ENCODE measurements around the gene C2orf76.
"Not testable (repeated sequence)": the region's sequence is repeated elsewhere in the genome, so short reads cannot be mapped to it uniquely, and the experiment has no call there.

C2orf76 gene

DNA sequence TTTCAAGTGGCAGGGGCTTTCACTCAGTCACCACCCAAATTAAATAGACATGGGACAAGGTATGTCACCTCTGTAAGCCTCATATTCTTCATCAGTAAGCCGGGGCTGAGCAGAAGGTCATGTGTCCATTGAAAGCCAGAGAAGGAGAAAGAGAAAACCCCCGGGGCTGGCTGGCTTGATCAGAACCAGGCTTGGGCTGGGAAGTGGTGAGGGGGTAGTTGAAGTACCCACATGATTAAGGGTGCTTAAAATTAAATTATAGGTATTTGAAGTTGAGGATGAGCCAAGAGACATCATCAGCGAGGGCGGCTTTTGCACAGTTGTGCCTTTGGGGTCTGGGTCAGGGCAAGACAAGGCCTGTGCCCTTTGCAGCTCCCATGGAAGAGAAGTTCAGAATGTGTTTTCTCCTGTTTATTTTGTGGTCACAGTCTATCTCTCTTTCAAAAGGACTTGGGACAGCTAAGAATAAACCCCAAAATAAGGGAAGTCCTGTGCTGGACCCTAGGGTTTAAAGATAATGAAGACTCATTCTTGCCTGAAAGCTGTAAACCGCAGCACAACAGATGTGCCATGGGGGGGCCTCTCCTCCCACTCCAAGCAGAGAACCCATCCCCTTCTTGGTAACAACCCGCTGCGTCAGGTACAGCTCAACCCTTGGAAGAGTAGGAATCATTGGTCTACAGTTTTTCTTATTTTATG is 10.8 kb upstream of the C2orf76 start:
- DNase-seq = no peak

DNA sequence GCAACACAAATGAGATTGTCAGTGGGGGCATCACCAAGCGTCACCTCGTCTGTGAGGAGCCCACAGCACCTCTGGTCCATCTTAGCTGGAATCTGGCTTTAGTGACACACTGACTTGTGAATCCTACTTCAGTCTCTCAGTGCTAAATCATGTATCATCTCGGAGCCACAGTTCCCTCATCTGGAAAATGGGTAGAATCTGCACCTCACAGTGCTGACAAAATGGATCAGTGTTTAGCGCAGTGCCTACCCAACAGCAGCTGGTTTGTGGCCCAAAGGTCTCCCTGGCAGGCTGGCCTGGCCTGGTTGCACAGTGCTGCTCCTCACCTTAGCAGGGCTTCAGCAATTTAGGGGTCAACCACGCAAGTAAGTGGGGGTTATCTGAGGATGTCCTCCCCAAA is 10.2 kb upstream of the C2orf76 start:
- no peak for DNase-seq

DNA sequence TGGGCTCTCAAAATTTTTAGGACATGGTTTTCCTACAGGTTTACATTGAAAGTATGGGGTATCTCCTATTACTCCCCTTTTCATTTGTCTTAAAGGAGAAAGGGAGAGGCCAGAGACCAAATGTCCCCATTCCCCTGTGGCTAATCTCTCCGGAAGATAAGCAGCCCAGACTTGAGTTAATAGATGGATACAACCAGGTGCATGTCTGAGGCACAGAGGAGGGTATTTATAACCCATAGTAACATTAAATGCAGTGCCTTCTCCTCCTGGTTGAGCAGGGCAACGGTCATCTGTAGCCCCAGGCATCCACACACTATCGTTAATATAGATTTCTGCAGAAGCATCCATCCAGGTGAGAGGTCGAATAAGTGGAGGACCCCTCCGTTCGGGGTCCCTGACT is 9.8 kb upstream of the C2orf76 start:
- not testable (repeated sequence) for DNase-seq

DNA sequence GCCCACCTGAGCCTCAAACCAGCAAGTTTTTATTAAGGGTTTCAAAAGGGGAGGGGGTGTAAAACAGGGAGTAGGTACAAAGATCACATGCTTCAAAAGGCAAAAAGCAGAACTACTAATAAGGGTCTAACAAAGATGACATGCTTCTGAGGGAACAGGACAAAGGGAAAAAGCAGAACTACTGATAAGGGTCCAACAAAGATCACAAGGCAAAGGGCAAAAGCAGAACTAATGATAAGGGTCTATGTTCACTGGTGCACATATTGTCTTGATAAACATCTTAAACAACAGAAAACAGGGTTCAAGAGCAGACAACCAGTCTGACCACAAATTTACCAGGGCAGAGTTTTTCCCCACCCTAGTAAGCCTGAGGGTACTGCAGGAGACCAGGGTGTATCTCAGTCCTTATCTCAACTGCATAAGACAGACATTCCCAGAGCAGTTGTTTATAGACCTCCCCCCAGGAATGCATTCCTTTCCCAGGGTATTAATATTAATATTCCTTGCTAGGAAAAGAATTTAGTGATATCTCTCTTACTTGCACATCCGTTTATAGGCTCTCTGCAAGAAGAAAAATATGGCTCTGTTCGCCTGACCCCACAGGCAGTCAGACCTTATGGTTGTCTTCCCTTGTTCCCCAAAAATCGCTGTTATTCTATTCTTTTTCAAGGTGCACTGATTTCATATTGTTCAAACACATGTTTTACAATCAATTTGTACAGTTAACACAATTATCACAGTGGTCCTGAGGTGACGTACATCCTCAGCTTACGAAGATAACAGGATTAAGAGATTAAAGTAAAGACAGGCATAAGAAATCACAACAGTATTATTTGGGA is 7.5 kb upstream of the C2orf76 start:
- DNase-seq = not testable (repeated sequence)

DNA sequence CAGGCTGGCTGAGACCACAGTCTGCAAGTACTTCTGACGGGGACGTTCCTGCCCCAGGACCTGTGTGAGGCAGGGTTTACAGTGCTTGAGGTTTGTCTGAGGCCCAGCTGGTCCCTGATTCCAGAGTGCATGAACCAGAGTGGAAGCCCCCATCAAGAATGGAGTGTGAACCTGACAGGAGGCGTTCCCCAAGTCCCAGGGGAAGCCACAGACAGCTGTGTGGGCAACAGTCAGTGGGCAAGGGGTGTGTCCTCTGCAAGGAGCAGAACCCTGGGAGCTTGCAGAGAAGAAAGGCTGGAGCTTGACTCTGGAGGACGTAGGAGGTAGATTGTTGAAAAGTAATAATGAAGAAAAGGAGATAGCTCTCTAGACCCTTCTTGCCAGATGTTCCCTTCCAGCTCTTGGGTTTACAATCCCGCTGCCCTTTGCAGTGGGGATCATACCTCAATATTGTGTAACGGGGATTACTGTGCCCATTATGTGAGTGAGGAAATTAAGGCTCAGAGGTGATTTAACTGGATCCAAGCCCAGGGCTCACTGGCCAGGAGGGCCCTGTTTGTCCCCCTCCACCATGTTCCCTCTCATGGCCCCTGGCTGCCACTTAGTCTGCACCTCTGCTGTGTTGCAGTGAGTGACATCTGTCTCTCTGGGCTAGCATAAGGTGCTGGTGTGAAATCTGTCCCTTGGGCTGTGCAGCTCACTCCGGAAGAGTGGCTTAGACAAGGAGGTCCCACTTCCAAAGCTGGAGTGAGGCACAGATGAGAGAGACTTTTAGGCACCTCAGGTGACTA is 6.3 kb upstream of the C2orf76 start:
- no peak for DNase-seq

DNA sequence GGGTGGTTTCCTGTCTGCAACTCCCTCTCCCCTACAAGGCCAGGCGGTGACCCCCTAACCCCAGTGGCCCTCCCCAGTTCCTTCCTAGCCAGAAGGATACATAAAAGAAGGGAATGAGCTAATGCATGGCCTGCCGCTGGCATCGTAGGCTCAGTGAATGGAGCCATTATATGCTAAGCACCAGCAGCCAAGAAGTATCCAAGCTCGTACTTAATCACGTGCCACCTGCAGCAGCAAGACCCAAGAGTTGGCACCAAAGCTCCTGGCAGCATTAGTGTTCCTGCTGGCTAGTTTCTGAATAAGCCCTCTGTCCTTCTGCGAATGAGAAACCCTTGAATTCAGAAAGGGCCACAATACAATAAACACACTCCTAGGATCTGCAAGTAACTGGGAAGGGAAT is 4.5 kb upstream of the C2orf76 start:
- DNase-seq = no peak

DNA sequence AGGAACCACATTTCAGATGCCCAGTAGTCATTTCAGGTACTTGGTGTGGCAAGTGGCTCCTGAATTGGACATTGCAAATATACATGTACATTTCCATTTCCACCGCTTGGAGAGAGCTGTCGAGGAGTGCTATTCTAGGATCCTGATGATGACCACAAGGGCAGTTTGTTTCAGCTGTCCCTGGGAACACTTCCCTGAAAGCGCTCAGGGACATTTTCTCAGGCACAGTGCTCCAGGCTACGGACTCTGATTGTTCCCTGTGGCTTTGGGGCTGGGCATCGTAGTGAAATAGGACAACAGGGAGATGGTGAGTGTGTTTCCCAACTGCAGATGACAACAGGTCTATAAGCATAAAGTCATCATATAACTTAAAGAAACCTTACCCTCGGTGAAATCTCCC is 3.2 kb upstream of the C2orf76 start:
- DNase-seq = no peak

DNA sequence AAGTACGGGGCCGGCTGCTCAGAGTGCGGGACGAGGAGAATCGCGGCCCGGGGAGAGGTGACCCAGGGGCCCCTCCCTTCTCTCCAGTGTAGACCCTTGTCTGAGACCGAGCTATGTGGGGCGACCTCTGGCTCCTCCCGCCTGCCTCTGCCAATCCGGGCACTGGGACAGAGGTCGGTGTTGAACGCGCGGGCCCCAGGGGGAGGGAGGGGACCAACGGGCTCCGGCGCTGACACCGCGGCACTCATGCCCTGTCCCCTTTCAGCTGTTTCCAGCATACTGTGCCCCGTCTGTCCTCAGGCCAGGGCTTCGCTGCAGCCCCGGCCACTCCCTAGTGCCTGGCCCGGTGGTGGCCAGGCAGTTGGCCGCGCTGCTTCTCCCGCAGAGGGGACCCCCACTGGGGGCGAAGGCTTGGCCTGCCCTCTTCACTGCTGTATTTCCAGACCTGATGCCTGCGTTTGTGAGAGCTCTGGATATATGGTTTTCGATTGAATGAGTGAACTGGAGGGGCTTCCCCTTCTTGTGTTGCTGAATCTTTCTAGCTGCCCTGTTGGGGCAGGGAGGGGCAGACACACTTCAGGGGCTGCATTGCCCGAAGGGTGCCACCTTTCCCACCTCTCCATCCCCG is 952 bp upstream of the C2orf76 start:
- DNase-seq = no peak

DNA sequence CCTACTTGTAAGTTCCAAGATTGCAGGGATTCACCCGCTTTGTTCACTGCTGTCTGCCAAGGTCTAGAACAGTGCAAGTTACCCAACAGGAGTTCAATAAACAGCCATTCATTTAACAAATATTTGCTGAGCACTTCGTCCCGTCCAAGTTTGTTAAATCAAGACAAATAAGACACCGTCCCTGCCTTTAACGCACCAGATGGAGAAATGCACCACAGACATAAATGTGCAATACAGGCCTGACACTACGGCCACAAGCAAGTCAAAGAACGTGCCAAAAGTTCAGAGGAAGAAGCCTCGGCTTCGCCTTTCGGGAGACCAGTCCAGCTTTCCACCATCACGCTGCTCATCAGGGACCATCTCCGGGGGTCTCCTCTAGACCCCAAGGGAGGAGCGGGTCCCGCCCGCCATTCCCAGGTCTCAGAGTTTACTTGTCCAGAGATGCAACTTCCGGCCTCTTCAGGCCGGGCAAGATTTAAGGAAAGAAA is 429 bp downstream of the C2orf76 start:
- DNase-seq = peak in 1 of 2 donors; percentile 20

DNA sequence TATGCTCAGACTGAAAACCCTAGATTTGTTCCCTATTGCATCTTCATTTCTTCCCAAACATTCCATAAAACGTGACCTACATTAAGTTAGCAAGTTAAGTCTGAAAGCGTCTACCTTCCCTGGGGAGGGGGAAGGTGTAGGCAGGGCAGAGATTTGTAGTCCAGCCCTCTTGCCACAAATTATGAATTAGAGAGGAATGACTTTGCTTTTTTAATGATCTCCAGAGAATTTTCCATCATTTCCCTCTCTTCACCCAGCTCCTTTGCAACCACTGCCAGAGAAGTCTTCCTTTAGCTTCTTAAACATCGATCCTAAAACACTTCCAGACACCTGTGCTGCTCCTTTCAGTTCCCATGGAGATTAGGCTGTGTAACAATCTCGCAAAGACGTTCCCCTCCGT is 1.2 kb downstream of the C2orf76 start:
- no peak for DNase-seq

DNA sequence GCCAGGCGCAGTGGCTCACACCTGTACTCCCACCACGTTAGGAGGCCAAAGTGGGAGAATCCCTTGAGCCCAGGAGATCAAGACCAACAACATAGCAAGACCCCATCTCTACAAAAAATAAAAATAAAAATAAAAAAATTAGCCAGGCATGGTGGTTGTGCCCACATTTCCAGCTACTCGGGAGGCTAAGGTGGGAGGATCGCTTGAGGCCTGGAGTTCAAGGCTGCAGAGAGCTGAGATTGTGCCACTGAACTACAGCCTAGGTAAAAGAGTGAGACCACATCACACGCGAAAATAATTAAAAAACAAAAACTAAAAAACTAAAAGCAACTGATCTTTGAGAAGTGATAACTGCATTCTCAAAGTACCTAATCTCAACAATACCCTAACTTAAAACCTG is 1.8 kb downstream of the C2orf76 start:
- no peak for DNase-seq

DNA sequence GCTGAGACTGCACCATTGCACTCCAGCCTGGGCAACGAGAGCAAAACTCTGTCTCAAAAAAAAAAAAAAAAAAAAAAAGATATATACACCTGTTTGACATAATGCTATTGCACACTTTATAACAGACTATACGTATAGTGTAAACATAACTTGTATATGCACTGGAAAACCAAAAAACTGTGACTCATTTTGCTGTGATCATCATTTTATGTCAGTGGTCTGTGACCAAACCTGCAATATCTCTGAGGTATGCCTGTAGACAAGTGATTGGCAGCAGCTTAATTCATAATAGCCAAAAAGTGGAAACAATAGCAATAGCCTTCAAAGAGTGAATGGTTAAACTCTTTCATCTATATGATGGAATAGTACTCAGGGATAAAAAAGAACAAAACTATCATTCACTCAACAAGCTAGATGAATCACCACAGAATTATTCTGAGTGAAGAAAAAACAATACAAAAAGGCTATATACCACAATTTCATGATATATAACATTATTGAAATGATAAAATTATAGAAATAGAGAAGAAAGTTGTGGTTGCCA is 6.1 kb downstream of the C2orf76 start:
- DNase-seq = no peak

DNA sequence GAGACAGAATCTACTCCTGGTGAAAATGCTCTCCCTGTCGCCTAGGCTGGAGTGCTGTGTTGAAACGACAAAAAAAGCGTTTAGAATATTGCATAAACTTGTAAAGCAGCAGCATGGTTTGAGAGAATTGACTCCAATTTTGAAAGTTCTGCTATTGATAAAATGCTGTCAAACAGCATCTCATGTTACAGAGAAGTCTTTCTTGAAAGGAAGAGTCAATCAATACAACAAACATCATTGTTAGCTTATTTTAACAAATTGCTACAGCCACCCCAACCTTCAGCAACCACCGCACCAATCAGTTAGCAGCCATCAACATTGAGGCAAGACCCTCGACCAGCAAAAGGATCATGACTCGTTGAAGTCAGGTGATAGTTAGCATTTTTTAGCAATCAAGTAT is 6.9 kb downstream of the C2orf76 start:
- DNase-seq = no peak

DNA sequence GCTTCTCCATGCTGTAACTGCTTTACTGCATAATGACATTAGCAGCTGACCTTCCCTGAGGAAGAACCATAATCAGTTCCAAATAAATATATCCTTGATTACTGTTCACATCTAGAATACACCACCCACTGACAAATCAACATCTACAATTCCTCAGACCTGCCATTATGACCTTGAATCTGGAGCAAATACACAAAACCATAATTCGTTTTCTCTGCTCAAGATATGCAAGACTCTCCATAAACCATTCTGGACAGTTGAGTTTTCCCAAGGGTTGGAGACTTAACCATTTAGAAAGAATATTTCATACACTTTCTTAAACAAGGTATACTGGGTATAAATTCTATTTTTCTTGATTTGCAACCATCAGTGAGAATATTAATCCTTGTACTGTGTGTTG is 11.8 kb downstream of the C2orf76 start:
- no peak for DNase-seq

DNA sequence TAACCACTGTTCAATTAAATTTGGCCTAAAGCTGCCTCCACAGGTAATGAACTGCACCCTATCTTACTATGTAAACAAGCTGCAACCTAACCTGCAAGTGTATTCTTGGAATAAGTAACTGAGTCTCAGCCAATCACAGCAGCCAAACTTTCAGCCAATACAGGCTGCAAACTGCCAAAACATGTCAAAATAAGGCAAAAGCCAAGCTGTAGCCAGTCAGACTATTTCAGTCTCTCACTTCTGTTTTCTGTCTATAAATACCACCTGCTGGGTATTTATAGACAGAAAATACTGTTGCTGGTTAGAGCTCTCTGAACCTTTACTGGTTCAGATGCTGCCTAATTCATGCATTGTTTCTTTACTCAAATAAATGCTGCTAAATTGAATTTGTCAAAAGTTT is 14.3 kb downstream of the C2orf76 start:
- DNase-seq = peak in 1 of 2 donors; percentile 24

DNA sequence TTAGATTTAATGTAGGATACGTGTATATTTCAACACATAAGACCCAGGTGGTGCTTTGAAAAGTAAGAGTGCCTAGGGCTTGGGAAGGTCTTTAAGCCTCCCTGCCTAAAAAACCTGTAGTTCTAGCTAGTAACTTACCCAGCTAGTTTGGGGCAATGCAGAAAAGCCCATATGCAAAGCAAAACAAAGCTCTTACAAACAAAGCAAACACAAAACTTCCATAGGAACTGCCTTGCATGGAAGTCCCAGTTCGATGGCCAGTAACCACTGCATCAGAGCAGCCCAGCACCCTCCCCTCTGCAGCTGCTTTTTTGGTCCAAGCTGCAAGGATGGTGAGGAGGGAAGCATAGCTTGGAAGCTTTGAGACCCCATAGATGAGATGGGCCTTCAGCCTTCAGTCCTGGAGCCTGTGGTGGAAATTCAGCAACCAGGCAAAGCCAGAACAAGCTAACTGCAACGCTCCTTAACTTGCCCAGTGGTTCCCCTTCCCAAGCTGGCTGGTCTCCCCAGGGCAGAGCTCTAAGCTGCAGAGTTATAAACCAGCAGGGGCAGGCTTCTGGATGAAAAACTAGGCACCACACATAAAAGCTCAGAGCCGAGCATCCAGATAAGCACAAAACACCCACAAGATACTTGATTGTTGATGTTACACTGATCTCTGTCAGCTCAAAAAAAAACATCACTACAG is 16.2 kb downstream of the C2orf76 start:
- no peak for DNase-seq

DNA sequence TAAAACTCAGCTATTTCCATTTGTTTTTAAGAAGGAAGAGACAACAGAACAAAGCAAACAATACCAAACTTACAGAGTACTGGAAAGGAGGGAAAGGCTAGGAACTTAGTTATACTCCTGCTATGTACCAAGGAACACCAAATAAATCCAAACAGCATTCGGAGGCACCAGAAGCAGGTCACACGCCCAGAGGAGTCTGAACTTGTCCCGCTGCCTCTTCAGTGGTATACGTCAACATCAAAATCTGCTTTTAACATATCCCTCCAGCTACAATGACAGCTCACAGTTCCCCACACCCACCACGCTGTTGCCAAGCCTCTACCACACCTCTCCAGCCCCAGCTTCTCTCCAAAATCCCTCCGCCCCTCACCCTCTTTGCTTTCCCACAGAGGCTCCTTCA is 17.3 kb downstream of the C2orf76 start:
- DNase-seq = no peak

DNA sequence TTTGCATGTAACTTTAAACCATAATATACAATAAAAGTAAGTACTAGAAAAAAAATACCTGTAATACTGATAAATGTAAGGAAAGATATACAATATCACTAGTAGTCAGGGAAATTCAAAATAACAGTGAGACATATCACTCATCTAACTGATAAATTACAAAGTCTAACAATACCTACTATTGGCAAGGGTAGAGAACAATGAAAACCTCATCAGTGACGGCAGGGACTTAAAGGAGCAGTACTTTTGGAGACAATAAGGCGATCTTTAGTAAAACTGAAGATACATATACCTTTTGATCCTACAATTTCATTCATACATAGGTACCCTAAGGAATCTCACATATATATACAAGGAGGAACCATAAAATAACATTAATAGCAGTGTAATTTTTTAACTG is 24.9 kb downstream of the C2orf76 start:
- no peak for DNase-seq

DNA sequence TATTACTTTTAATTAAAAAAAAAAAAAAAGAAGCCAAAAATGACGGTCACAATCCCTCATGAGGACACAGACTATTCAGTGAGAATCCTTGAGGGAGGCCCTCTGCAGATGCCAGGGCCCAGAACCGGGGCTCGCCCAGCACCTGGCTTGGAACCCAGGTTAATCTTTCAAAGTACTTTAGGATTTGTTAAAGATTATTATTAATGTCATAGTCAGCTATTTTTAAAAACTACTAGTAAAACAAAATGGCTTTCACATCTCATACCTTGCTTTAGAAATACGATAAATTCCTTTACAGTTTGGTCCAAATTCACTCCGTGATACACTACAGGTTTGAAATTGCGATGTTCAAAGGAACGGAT is 27.1 kb downstream of the C2orf76 start:
- DNase-seq = no peak

DNA sequence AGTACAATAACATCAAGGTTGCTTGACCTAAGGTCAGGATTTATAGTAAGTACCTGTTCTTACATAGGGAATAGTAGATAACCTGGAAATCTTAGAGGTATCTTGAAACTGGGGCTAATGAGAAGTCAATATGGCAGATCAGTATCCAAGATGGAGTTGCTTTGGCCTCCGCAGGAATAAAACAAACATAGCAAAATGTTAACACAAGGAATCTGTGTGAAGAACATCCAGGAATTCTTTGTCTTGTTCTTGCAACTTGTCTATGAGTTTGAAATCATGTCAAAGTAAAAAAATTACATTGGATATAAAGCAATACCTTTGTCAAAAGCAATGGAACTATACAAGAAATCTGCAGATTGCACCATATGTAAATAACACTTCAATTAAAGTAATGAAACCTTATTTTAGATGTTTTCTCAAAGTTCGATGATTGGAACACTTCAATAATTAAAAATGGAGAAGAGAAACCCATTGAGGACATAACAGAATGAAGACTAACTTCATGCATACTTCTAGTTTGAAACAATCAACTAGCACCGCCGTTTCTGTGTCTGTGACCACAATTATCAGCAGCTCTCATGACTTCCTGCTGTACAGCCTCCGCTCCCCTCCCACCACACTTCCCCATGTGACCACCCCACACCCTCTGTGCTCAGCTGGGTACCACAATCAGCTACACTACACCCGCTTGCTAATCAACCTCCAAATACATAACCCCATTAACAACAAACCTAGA is 27.6 kb downstream of the C2orf76 start:
- peak in 1 of 2 donors; percentile 81 for DNase-seq

DNA sequence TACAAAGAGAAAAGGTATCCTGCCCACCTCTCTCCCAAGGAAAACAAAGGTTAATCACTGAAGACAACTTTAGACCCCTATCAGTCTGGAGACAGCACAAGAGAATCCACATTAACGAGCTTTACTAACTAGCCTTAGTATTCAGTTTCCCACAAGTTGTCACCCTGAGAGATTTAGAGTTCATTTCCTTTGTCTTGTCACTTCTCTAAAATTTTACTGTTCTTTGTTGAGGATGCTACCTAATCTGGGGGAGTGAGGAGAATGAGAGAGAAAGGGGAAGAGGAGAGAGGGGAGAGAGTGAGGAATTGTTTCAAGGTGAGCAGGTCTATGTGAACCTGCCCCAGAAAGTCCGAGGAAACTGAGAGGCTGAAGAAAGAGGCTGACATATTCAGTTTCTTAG is 28.4 kb downstream of the C2orf76 start:
- peak in 1 of 2 donors; percentile 66 for DNase-seq

Measured in bone marrow (tissue), 2 donors.